Esophagus (tissue), 2 donors: ENCODE results near the gene MPP2. TPM values are rescaled to one million over a fixed set of nuclear protein-coding genes. Genes with fewer than 3 reads are reported as not detected.

Source experiments
- H3K27ac ChIP-seq, 2 donors: one replicate each; pipeline ENCODE4 v1.5.1; 2013; ENCODE audit warnings: low read depth in 2 of 2, mild to moderate bottlenecking in 2 of 2, inconsistent platforms in 1 of 2, low read length in 1 of 2, moderate library complexity in 1 of 2
- H3K27me3 ChIP-seq, 2 donors: one replicate each; pipeline ENCODE4 v1.6.1; 2013; ENCODE audit warnings: low read length in 2 of 2, control low read depth in 1 of 2, mild to moderate bottlenecking in 1 of 2; ENCODE audit not compliant: insufficient read depth in 2 of 2, control insufficient read depth in 1 of 2
- H3K36me3 ChIP-seq, 2 donors: one replicate each; pipeline ENCODE4 v1.6.1; 2013; ENCODE audit warnings: low read length in 1 of 2; ENCODE audit not compliant: control insufficient read depth in 2 of 2, insufficient read depth in 2 of 2
- H3K4me1 ChIP-seq, 2 donors: one replicate each; pipeline ENCODE4 v1.6.1; 2013; ENCODE audit warnings: low read length in 1 of 2; ENCODE audit not compliant: control insufficient read depth in 2 of 2, insufficient read depth in 2 of 2
- H3K4me3 ChIP-seq, 2 donors: one replicate each; pipeline ENCODE4 v1.5.1; 2013; ENCODE audit warnings: low read length in 2 of 2, mild to moderate bottlenecking in 2 of 2, low read depth in 1 of 2, moderate library complexity in 1 of 2
- H3K9me3 ChIP-seq, 2 donors: one replicate each; pipeline ENCODE4 v1.6.1; 2013; ENCODE audit warnings: mild to moderate bottlenecking in 2 of 2, low read depth in 1 of 2, low read length in 1 of 2, moderate library complexity in 1 of 2; ENCODE audit not compliant: control insufficient read depth in 2 of 2, insufficient read depth in 1 of 2
- WGBS, 2 donors: extraction: QIAGEN DNeasy Blood & Tissue Kit; methylation state at CpG; one replicate each; pipeline ENCODE4 v1.1.7; 2013; 5-methylcytosine and 5-hydroxymethylcytosine counted together
- polyA plus RNA-seq, 2 donors: library from polyadenylated mRNA; stranded (reverse); fragments of 200-250 nt; gene quantifications; one replicate each; pipeline ENCODE4 v1.2.3, GENCODE V29; 2013
- donor health status: healthy with polysubstance abuse.
- donor health status: Bipolar disorder and iron deficiency.

The MPP2 gene
- polyA plus RNA-seq, 2 donors, result 0.39 to 0.72 TPM

DNA sequence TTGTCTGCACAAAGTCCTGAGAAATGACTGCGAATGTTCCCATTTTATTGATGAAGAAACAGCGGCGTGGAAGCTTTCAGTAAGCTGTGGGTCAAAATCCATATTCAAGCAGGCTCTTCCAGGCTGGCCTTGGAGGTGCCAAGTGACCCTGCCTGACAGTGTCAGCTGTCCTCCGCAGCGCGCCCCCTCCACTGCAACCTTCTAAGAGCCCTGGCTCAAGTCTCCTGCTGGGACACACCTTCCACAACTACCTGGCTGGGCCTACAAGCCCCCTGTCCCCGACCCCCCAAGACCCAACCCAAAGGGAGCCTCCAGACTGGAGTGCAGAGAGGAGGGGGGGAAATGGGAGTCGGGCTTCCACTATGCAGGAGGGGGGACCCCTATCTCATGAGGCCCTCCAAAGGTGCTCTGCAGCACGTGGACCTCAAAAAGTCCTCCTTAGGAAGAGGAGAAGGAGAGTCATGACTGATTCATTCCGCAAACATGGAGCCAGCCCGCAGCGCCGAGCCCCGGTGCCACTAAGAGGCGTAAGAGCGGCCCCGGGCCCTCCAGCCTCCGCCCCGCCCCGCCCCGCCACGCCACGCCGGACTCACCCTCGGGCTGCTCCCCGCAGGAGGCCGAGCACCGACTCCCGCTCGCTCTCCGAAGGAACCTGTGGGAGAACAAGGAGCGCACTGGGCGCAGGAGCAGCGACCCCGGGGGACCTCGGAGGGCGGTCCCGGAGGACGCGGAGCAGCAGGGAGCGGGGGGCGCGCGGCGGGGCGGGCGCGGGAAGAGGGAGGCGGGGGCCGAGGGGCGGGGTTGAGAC is 75.0 kb downstream of the MPP2 start:
- peak overlapping the region; percentile 18 to 27 for H3K27ac ChIP-seq
- H3K9me3 ChIP-seq, result no peaks in the 10 kb centered on the region
- peak overlapping the region; percentile 56 to 61 for H3K4me3 ChIP-seq
- WGBS, 2 donors, result 10 to 14% methylated on average over 33 to 51 of the region's 51 CpGs
- H3K27me3 ChIP-seq, result no peaks in the 10 kb centered on the region
- peaks cover 0 to 5% of the 10 kb centered on the region in 2 donors for H3K4me1 ChIP-seq
- H3K36me3 ChIP-seq, result peaks cover 3 to 9% of the 10 kb centered on the region in 2 donors

DNA sequence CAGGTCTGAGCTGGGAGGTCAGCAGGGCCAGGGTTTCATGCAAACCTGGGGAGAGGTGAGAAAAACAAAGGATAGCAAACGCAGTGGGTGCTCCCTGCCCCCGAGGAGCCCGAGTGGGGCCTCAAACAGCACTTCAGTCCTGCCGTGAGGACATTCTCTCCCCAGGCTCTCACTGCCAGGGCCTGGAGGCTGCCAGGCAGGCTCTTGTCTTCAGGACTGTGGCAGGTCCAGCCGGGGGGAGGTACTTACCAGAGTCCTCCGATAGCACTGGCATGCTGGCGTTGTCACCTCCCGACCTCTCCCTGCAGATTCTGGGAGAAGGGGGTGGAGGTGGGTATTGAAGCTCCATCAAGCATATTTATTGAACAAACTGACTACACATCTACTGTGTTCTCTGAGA is 75.7 kb downstream of the MPP2 start:
- peaks cover 3 to 9% of the 10 kb centered on the region in 2 donors for H3K36me3 ChIP-seq
- no peak overlapping the region for H3K4me3 ChIP-seq
- H3K27me3 ChIP-seq, result no peaks in the 10 kb centered on the region
- H3K27ac ChIP-seq, result no peak overlapping the region
- peaks cover 0 to 5% of the 10 kb centered on the region in 2 donors for H3K4me1 ChIP-seq
- 83 to 87% methylated on average over 8 of the region's 8 CpGs for WGBS, 2 donors
- no peaks in the 10 kb centered on the region for H3K9me3 ChIP-seq

DNA sequence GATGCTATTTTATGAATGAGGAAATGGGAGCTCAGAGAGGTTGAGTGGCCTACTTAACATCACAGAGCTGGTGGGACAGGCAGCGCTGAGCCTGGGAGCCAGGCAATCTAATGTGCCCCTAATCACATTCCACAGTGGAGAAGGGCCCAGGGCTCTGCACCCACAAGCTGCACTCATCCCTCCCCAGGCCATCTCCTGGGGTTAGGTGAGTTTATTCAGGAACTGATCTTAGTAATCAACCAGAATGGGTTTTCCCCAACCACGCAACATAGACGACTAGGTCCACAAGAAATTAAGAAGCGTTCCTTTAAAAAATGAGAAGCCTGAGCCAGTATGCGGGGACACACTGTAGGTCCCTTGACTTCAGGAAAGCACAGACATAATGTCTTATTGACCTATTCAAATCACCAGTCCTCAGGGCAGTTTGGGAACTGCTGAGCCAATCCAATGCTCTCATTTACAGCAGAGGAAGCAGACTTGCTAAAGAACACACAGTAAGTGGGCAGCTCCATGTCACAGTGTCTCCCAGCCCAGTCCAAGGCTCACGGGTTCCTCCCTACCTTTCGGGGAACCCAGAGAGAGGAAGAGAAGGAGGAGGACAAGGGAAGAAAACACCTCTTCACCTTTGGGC is 76.7 kb downstream of the MPP2 start:
- 82 to 89% methylated on average over 7 of the region's 7 CpGs for WGBS, 2 donors
- no peak overlapping the region for H3K27ac ChIP-seq
- no peak overlapping the region for H3K4me3 ChIP-seq
- peaks cover 3 to 11% of the 10 kb centered on the region in 2 donors for H3K36me3 ChIP-seq
- no peaks in the 10 kb centered on the region for H3K27me3 ChIP-seq
- H3K9me3 ChIP-seq, result no peaks in the 10 kb centered on the region
- H3K4me1 ChIP-seq, result peaks cover 0 to 5% of the 10 kb centered on the region in 2 donors

DNA sequence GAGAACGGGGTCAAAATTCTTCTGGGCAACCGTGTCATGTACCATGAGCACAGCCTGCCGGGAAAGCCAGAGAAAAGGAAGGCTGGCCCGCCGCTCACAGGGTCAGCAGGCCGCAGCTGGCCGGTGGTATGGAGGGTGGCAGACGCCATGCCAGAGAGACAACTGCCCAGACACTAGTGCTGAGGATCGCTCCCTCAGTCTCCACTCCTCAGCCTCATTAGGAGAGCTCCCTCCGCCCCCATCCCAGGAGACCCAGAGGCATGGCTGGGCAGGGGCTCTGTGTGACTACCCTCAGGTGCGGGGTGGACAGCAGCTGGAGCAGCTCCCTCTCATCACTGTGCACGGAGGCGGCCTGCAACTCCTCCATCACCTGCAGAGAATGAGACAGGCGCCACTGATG is 77.6 kb downstream of the MPP2 start:
- peaks cover 0 to 5% of the 10 kb centered on the region in 2 donors for H3K4me1 ChIP-seq
- no peaks in the 10 kb centered on the region for H3K9me3 ChIP-seq
- 95 to 96% methylated on average over 14 of the region's 14 CpGs for WGBS, 2 donors
- H3K27me3 ChIP-seq, result no peaks in the 10 kb centered on the region
- no peak overlapping the region for H3K27ac ChIP-seq
- no peak overlapping the region for H3K4me3 ChIP-seq
- peaks cover 3 to 14% of the 10 kb centered on the region in 2 donors for H3K36me3 ChIP-seq

DNA sequence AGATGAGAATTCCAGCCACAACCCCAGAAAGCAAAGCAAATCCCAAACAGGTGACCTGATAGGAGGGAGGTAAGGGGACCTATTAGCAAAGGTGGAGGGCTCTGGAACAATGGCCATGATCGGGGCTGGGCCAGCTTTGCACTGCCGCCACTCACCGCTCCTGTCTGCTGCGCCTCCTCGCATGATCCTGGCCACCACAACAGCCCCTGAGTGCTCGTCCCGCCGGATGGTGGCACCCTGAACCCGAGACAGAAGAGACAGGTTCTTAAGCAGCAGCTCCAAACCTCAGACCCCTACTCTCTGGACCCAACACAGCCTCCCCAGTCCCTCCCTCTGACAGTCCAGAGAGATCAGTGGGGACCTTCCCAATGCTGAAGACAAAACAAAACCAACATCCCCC is 79.7 kb downstream of the MPP2 start:
- Histone ChIP-seq H3K27me3 (no peaks in the 10 kb centered on the region), H3K36me3 (peaks cover 3 to 14% of the 10 kb centered on the region in 2 donors), H3K4me1 (no peaks in the 10 kb centered on the region), H3K9me3 (no peaks in the 10 kb centered on the region), H3K27ac (no peak overlapping the region), H3K4me3 (no peak overlapping the region)
- 92 to 93% methylated on average over 9 of the region's 9 CpGs for WGBS, 2 donors

DNA sequence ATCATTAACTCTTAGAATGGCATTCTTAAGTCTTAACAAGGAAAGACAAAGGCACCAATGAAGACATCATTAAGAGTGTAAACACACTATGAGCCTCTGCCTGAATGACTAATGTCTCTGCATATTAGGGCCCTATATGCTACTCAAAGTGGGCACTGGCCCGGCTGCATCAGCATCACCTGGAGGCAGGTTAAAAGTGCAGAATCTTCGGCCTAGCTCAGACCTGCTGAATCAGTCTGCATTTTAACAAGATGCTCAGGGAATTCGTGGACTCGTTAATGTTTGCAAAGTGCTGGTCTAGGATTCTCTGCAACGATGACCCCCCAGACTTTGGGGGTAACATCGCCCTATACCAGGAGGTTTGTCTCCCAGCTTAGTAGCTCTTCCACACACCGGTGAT is 81.1 kb downstream of the MPP2 start:
- no peaks in the 10 kb centered on the region for H3K9me3 ChIP-seq
- no peak overlapping the region for H3K27ac ChIP-seq
- H3K4me1 ChIP-seq, result no peaks in the 10 kb centered on the region
- 76 to 85% methylated on average over 7 of the region's 7 CpGs for WGBS, 2 donors
- H3K4me3 ChIP-seq, result no peak overlapping the region
- H3K36me3 ChIP-seq, result peaks cover under 1 to 14% of the 10 kb centered on the region in 2 donors
- no peaks in the 10 kb centered on the region for H3K27me3 ChIP-seq

DNA sequence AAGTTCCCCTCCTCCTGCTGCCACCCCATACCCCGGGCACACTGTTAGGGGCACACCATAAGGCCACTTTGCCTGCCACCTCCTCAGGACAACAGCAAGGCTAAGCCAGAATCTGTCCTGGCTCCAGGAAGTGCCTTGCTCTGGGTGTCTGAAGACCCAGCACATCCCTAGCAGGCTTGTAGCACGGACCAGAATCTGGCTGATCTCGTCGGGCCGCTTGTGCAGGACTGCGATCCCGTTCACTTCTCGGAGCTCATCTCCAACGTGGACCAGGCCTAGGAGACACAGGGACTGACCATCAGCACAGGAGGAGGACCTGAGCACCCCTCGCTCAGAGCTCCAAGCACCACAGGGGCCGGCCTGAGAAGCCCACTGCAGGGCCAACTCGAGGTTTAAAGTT is 81.8 kb downstream of the MPP2 start:
- Histone ChIP-seq H3K9me3 (peaks cover 0 to 2% of the 10 kb centered on the region in 2 donors), H3K4me1 (no peaks in the 10 kb centered on the region), H3K27me3 (no peaks in the 10 kb centered on the region), H3K4me3 (no peak overlapping the region), H3K36me3 (peaks cover 0 to 19% of the 10 kb centered on the region in 2 donors), H3K27ac (no peak overlapping the region)
- WGBS, 2 donors, result 85 to 88% methylated on average over 11 to 12 of the region's 12 CpGs

Other genes starting within 250 kb of the MPP2 start
- 1 to 10 TPM; 1.8 to 2.7 TPM for gene MEOX1, start 245.6 kb downstream of the MPP2 start, polyA plus RNA-seq
- gene SOST, start 148.7 kb downstream of the MPP2 start, polyA plus RNA-seq, result not detected
- 10 to 100 TPM; 29.4 to 56.8 TPM for gene DUSP3, start 128.6 kb downstream of the MPP2 start, polyA plus RNA-seq
- gene CFAP97D1, start 127.1 kb downstream of the MPP2 start, polyA plus RNA-seq, result under 1 TPM in 1 of 2 donors, not detected in 1; 0.01 TPM
- gene MPP3, start 74.4 kb downstream of the MPP2 start, polyA plus RNA-seq, result 1 to 10 TPM; 5.6 to 9.6 TPM
- under 1 TPM; 0.47 to 0.48 TPM for gene CD300LG, start 60.4 kb downstream of the MPP2 start, polyA plus RNA-seq
- not detected for gene PPY, start 34.9 kb upstream of the MPP2 start, polyA plus RNA-seq
- not detected for gene PYY, start 46.4 kb upstream of the MPP2 start, polyA plus RNA-seq
- gene NAGS, start 97.1 kb upstream of the MPP2 start, polyA plus RNA-seq, result 1 to 10 TPM in 1 of 2 donors, under 1 TPM in 1; 0.67 to 1.9 TPM
- gene TMEM101, start 107.4 kb upstream of the MPP2 start, polyA plus RNA-seq, result 10 to 100 TPM; 12.9 to 26.5 TPM
- 10 to 100 TPM; 25.4 to 46.9 TPM for gene LSM12, start 159.1 kb upstream of the MPP2 start, polyA plus RNA-seq
- 10 to 100 TPM; 36.3 to 43.5 TPM for gene G6PC3, start 163.2 kb upstream of the MPP2 start, polyA plus RNA-seq
- 10 to 100 TPM; 45.7 to 54.7 TPM for gene HDAC5, start 216.1 kb upstream of the MPP2 start, polyA plus RNA-seq
- 1 to 10 TPM; 1.7 to 2.5 TPM for gene HROB, start 234.4 kb upstream of the MPP2 start, polyA plus RNA-seq